Epithelial cell of esophagus (primary cell): Measurements from ENCODE around the gene PKM.

Experiments used
- DNase-seq: peaks from one replicate; pipeline ENCODE4 v3.0.0; 2010; ENCODE audit warnings: low read depth
- H3K4me3 ChIP-seq: 2 replicates; pipeline ENCODE4 v1.5.1; 2011; ENCODE audit warnings: mild to moderate bottlenecking, low read length, control low read depth
- TF ChIP-seq, protein P1 (sequence below): IDR thresholded peaks from 2 replicates; pipeline ENCODE4 v1.5.1; 2011; ENCODE audit warnings: low read depth, mild to moderate bottlenecking, low read length, control low read depth, inconsistent platforms; ENCODE audit not compliant: insufficient read depth; ENCODE audit errors: missing control alignments

The PKM gene

DNA sequence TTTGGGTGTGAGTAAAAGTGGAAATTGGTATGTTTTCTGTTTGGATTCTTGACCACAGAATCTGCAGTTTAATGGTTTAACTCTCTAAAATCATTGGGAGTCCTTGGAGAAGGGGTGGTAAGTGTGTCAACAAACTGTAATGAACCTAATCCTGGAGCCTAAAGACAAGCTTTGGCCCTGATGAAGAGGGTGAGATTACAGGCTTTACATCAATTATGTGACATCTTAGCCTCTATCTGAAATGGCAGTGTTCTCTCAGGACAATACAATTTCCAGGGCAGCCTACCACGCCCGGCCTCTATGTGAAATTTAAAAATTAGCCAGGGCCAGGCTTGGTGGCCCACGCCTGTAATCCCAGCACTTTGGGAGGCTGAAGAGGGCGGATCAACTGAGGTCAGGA is 4.3 kb upstream of the PKM start:
- TF ChIP-seq, protein P1, sequence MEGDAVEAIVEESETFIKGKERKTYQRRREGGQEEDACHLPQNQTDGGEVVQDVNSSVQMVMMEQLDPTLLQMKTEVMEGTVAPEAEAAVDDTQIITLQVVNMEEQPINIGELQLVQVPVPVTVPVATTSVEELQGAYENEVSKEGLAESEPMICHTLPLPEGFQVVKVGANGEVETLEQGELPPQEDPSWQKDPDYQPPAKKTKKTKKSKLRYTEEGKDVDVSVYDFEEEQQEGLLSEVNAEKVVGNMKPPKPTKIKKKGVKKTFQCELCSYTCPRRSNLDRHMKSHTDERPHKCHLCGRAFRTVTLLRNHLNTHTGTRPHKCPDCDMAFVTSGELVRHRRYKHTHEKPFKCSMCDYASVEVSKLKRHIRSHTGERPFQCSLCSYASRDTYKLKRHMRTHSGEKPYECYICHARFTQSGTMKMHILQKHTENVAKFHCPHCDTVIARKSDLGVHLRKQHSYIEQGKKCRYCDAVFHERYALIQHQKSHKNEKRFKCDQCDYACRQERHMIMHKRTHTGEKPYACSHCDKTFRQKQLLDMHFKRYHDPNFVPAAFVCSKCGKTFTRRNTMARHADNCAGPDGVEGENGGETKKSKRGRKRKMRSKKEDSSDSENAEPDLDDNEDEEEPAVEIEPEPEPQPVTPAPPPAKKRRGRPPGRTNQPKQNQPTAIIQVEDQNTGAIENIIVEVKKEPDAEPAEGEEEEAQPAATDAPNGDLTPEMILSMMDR, result no peak
- no peak overlapping the region for H3K4me3 ChIP-seq
- no peak for DNase-seq

DNA sequence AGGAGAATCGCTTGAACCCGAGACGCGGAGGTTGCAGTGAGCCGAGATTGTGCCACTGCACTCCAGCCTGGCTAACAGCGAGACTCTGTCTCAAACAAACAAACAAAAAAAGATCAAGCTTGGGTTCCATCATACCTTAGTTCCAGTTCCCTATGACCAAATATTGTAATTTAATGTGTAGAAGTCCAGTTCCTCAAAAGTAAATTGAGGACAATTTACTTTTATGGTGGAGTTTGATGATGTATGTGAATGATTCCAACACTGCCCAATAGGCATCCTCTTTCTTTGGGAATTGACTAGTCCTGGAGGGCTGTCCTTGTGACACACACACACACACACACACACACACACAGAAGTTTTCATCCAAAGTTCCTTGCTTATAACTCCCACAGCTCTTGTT is 2.8 kb upstream of the PKM start:
- no peak for DNase-seq
- no peak overlapping the region for H3K4me3 ChIP-seq
- TF ChIP-seq, protein P1, result no peak

DNA sequence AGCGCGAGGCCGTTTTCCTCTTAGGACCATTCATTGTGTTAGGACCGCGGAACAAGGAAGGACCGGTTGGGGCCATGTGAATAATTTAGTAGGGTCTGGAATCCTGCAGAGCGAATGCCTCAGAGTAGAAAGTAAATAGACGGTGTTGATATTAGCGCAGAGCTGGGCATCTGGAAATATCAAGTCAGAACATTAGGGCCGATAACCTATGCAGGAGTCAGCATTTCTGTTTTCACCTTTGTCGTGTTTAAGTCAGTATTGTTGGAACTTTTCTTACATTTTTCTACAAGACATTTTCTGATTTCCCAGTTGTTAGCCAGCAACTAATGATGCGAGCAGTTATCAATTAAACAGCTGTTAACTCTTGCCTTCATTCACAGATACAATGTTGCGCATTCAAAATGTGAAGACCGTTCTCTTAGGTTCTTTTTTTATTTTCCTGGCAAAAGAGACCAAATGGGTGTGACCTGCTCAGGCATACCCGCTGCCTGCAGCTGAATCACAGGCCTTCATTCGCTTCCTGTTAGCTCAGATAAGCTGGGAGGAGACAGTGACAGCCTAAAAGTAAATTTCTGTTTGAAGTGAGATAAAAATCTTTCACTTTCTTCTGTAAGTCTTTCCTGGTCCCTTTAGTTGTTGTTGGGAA is 966 bp upstream of the PKM start:
- TF ChIP-seq, protein P1, result no peak
- peak overlapping the region; percentile 96 for H3K4me3 ChIP-seq
- peak; percentile 86 for DNase-seq

DNA sequence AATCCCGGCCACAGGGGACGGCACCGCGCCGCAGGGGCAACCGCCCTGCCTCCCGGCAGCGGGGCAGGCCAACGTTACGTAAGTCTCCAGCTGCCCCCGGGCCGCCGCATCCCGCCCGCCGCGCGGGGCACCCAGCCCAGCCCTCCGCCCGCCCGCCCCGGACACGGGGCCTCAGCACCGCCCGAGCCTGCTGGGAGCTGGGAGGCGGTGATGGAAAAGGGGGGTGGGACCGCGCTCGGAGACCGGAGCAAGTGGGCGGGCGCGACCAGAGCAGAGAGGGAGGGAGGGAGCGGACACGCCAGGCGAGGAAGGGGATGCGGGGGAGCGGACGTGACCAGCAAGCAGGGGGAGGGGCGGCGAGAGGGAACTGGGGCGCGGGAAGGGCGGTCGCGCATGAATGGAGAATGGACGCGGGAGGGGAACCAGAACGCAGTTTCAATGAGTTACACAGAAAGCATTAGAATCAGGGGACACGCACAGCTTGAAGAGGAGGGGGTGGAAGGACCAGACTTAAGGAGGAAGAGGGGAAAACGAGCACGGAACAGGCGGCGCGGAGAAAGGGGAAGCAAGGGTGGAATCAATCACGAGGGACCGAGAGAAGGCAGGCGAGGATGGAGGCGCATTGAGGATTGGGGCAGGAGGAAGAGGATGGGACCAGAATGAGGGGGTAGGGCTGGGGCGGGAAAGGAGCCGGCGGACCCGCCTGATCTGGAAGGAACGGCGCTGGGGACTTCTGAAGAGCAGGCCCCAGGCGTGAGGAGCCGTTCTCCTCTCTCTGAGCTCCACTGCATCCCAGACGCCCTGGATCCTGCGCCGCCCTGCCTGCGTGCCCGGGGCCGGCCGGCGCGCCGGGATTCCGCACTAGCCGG is 559 bp downstream of the PKM start:
- DNase-seq, result peak; percentile 83
- TF ChIP-seq, protein P1, result no peak
- H3K4me3 ChIP-seq, result peak overlapping the region; percentile 96

DNA sequence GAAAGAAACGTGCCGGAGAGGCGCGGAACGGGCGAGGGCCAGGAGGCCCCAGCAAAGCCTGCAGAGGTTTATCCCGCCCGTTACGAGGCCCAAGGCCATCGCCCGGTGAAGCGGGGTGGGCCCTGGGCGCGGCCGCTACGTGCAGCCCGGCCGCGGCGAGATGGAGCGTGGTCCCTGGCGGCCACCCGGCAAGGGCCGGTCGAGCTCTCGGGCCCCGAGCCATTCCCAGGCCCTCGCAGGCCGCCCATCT is 1.1 kb downstream of the PKM start:
- no peak for DNase-seq
- H3K4me3 ChIP-seq, result peak overlapping the region; percentile 96
- TF ChIP-seq, protein P1, result no peak

DNA sequence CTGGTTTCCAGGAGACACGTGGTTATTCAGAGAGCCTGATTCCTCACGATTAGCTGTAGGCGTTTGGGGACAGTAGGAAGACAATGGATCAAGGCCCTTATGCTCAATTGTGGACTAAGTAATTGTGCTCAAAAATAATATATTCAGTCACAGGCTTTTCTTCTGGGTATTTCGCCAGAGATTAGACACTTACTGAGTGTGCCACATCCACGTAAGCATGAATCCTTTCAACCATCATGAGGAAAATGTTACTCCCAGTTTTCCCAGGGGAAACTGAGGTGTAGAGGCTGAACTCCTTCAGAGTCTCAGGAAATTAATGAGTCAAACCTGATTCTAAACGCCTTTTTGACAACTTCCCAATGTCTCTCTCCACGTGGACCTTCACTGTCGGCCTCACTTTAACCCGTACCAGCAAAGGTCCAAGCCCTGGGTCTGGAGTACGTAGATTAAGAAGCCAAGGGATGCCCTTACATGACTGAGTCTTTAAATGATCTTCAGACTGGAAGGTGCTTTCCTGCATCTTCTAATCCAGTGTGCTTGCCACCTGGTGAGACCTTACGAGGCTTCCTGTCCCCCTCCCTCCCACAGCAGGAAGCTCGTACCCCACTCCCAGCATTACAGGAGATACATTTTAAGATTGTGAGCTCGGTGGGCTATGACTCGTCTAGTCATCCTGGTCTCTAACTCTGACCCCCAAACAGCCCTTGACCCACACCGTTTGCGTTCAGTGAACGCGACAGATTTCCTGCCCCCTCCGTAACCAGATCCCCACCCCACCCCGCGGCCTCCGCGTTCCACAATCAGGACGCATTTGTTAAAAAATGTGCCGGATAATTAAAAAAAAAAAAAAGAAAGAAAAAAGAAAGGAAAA is 1.7 kb downstream of the PKM start:
- H3K4me3 ChIP-seq, result peak overlapping the region; percentile 96
- peak; percentile 18 for DNase-seq
- TF ChIP-seq, protein P1, result no peak
